Naive B cell (primary cell): ENCODE measurements around the gene KRTAP12-1. TPM values are rescaled to one million over a fixed set of nuclear protein-coding genes. Genes with fewer than 3 reads are reported as not detected.
A peak's percentile ranks its signal among the peaks of the same experiment; 100 is the strongest.
"Not testable (repeated sequence)": the region's sequence is repeated elsewhere in the genome, so short reads cannot be mapped to it uniquely, and the experiment has no call there.

Source experiments
- ATAC-seq, 2 donors: fragments of 150-1000 bp; cut with Tn5 transposase; 2 replicates each; pipeline ENCODE4 v1.10.0; 2021; ENCODE audit warnings: low read depth in 2 of 2, mild to moderate bottlenecking in 2 of 2, moderate library complexity in 2 of 2
- DNase-seq: peaks from one replicate; pipeline ENCODE4 v3.0.0; 2022
- H3K27ac Mint-ChIP-seq, 6 donors: one replicate each; pipeline ENCODE4 v1.8.0; 2020 to 2022; ENCODE audit warnings: mild to moderate bottlenecking in 6 of 6, mixed read lengths in 6 of 6, moderate library complexity in 5 of 6, inconsistent platforms in 2 of 6
- H3K27me3 Mint-ChIP-seq, 3 donors: one replicate each; pipeline ENCODE4 v1.8.0; 2021 to 2022; ENCODE audit warnings: mixed read lengths in 3 of 3, mild to moderate bottlenecking in 1 of 3
- H3K36me3 Mint-ChIP-seq, 2 donors: one replicate each; pipeline ENCODE4 v1.8.0; 2020 to 2022; ENCODE audit warnings: mixed read lengths in 2 of 2, inconsistent platforms in 1 of 2, mild to moderate bottlenecking in 1 of 2
- H3K4me1 Mint-ChIP-seq, 3 donors: one replicate each; pipeline ENCODE4 v1.8.0; 2020 to 2022; ENCODE audit warnings: mixed read lengths in 3 of 3, inconsistent platforms in 1 of 3, mild to moderate bottlenecking in 1 of 3, moderate library complexity in 1 of 3
- H3K4me3 Mint-ChIP-seq, 8 donors: one replicate each; pipeline ENCODE4 v1.8.0; 2020 to 2022; ENCODE audit warnings: mild to moderate bottlenecking in 8 of 8, mixed read lengths in 8 of 8, moderate library complexity in 8 of 8, inconsistent platforms in 2 of 8
- H3K9me3 Mint-ChIP-seq, 7 donors: one replicate each; pipeline ENCODE4 v1.8.0; 2020 to 2022; ENCODE audit warnings: mixed read lengths in 7 of 7, mild to moderate bottlenecking in 5 of 7, inconsistent platforms in 2 of 7, moderate library complexity in 1 of 7
- polyA plus RNA-seq, 6 donors: library from polyadenylated mRNA; unstranded; fragments of 300-500 nt; fragmentation: Illumina TruSeq; gene quantifications; one replicate each; pipeline ENCODE4 v1.2.3, GENCODE V29; 2021; ENCODE audit warnings: low read depth in 6 of 6

The KRTAP12-1 gene
- polyA plus RNA-seq, 6 donors from 2014 or later, result not detected

DNA sequence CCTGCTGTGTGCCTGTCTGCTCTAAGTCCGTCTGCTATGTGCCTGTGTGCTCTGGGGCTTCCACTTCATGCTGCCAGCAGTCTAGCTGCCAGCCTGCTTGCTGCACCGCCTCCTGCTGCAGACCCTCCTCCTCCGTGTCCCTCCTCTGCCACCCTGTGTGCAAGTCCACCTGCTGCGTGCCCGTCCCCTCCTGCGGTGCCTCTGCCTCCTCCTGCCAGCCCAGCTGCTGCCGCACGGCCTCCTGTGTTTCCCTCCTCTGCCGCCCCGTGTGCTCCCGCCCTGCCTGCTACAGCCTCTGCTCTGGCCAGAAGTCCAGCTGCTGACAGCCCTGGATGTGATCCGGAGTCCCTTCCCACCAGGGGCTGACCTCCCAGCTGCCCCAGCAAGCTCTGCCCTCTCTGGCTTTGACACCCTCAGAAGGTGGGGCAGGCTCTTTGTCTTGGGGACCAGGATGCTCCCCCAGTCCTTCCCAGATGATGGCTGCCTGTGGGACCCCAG, 44.1 kb downstream of the KRTAP12-1 start:
- not testable (repeated sequence) for ATAC-seq

GRCh38 chr21:44637018-44637850, 44.7 kb downstream of the KRTAP12-1 start, which contains the start of gene KRTAP10-10:
KRTAP10-10 (plus strand) TSS chr21:44637356; CDS start chr21:44637418, 62 bp downstream.
- Mint-ChIP-seq H3K27ac (peak within 1 kb of the TSS in 1 of 6 donors; percentile 96), H3K36me3 (peaks cover 15 to 24% of the 10 kb centered on the region in 2 donors), H3K4me1 (no peaks in the 10 kb centered on the region), H3K4me3 (no peak within 1 kb of the TSS), H3K9me3 (peaks cover 13 to 51% (median 26%) of the 10 kb centered on the region in 7 donors), H3K27me3 (peaks cover 34 to 60% (median 54%) of the 10 kb centered on the region in 3 donors)
- no peak for ATAC-seq
- DNase-seq, result no peak

More for the DNA sequence above, 44.1 kb downstream of the KRTAP12-1 start:
- Mint-ChIP-seq H3K36me3 (peaks cover 14 to 30% of the 10 kb centered on the region in 2 donors), H3K9me3 (peaks cover 15 to 51% (median 24%) of the 10 kb centered on the region in 7 donors), H3K27me3 (peaks cover 34 to 62% (median 54%) of the 10 kb centered on the region in 3 donors), H3K27ac (peak overlapping the region in 1 of 6 donors; percentile 96)
- H3K4me3 Mint-ChIP-seq, DNase-seq, H3K4me1 Mint-ChIP-seq: not testable (repeated sequence)

DNA sequence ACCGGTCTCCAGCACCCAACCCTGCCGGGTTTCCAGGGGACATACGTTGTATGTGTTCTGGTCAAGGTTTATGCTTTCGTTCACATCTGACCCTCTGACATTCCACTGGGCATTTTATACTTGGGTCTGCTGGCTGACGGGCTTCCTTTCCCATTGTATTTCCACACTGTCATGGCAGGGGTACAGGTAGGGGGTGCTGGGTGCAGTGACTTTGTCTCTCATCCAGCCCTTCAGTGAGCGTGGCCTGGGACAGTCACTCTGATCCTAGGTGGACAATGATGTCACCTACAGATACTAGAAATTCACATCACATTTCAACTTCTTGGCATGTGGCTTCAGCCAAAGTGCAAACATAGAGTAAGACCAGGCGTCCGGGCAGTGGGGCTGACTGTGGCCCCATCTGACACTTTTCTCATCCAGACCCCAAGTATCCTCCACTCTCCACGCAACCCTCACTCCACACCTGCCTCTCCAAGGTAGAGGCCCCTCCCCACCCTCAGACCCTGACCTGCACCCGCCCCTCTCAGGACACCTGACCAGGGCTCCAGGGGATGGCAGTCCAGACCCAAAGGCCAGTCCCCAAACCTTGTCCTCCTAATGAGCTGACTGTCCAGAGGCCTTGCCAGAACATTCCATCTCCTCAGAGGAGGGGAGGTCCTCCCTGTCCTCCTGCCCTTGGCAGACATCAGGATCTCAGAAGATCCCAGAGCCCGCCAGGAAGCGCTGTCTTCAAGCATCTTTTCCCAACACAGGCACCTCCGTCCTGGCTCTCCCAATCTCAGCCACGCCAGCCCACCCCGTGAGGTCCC, 45.5 kb downstream of the KRTAP12-1 start:
- ATAC-seq, result no peak
- Mint-ChIP-seq H3K36me3 (peaks cover 23 to 26% of the 10 kb centered on the region in 2 donors), H3K4me3 (no peak overlapping the region), H3K27me3 (peaks cover 31 to 54% (median 49%) of the 10 kb centered on the region in 3 donors), H3K4me1 (no peaks in the 10 kb centered on the region), H3K27ac (no peak overlapping the region), H3K9me3 (peaks cover 15 to 51% (median 30%) of the 10 kb centered on the region in 7 donors)
- DNase-seq, result no peak

DNA sequence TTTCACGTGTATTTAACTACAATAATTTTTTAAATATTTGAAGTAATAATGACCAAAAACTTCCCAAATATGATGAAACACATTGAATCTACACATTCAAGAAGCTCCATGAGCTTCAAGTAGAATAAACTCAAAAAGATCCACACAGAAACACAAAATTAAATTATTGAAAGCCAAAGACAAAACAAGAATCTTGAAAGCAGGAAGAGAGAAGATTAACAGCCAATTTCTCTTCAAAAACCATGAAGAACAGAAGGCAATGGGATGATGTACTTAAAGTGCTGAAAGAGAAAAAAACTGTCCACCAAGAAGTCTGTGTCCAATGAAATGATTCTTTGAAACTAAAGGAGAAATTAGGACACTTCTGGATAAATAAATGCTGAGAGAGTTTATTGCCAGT, 49.9 kb downstream of the KRTAP12-1 start:
- DNase-seq, result no peak
- H3K4me3 Mint-ChIP-seq, result no peak overlapping the region

More for the DNA sequence above, 49.9 kb downstream of the KRTAP12-1 start:
- Mint-ChIP-seq H3K27me3 (peaks cover 18 to 27% (median 22%) of the 10 kb centered on the region in 3 donors), H3K36me3 (peaks cover 26 to 37% of the 10 kb centered on the region in 2 donors), H3K27ac (no peak overlapping the region), H3K4me1 (peaks cover 10 to 16% (median 15%) of the 10 kb centered on the region in 3 donors), H3K9me3 (peaks cover 22 to 49% (median 36%) of the 10 kb centered on the region in 7 donors)
- no peak for ATAC-seq

Other genes starting within 250 kb of the KRTAP12-1 start
- 1 to 10 TPM in 1 of 6 donors, under 1 TPM in 5; 0.12 to 2.0 (median 0.64) TPM for gene LRRC3, start 226.7 kb downstream of the KRTAP12-1 start, polyA plus RNA-seq
- gene KRTAP10-1, start 142.0 kb downstream of the KRTAP12-1 start, polyA plus RNA-seq, result not detected
- not detected for gene KRTAP10-2, start 130.7 kb downstream of the KRTAP12-1 start, polyA plus RNA-seq
- not detected for gene KRTAP10-3, start 123.4 kb downstream of the KRTAP12-1 start, polyA plus RNA-seq
- not detected for gene KRTAP10-4, start 108.4 kb downstream of the KRTAP12-1 start, polyA plus RNA-seq
- gene KRTAP10-5, start 101.6 kb downstream of the KRTAP12-1 start, polyA plus RNA-seq, result not detected
- not detected for gene KRTAP10-6, start 89.7 kb downstream of the KRTAP12-1 start, polyA plus RNA-seq
- not detected for gene KRTAP10-7, start 81.6 kb downstream of the KRTAP12-1 start, polyA plus RNA-seq
- gene KRTAP10-8, start 70.1 kb downstream of the KRTAP12-1 start, polyA plus RNA-seq, result not detected
- not detected for gene KRTAP10-9, start 55.1 kb downstream of the KRTAP12-1 start, polyA plus RNA-seq
- not detected for gene KRTAP10-10, start 44.8 kb downstream of the KRTAP12-1 start, polyA plus RNA-seq
- gene KRTAP10-11, start 35.7 kb downstream of the KRTAP12-1 start, polyA plus RNA-seq, result not detected
- not detected for gene KRTAP12-4, start 27.5 kb downstream of the KRTAP12-1 start, polyA plus RNA-seq
- gene KRTAP12-3, start 24.2 kb downstream of the KRTAP12-1 start, polyA plus RNA-seq, result not detected
- gene KRTAP12-2, start 15.2 kb downstream of the KRTAP12-1 start, polyA plus RNA-seq, result not detected
- not detected for gene KRTAP10-12, start 15.0 kb upstream of the KRTAP12-1 start, polyA plus RNA-seq
- not detected for gene TSPEAR, start 29.4 kb upstream of the KRTAP12-1 start, polyA plus RNA-seq
- 10 to 100 TPM; 53.8 to 72.5 (median 59.5) TPM for gene UBE2G2, start 119.7 kb upstream of the KRTAP12-1 start, polyA plus RNA-seq
- gene SUMO3, start 135.9 kb upstream of the KRTAP12-1 start, polyA plus RNA-seq, result 100 to 1,000 TPM in 1 of 6 donors, 10 to 100 TPM in 5; 71.2 to 100 (median 79.5) TPM
- 10 to 100 TPM; 28.1 to 43.5 (median 36.1) TPM for gene PTTG1IP, start 191.5 kb upstream of the KRTAP12-1 start, polyA plus RNA-seq
- gene ITGB2, start 238.7 kb upstream of the KRTAP12-1 start, polyA plus RNA-seq, result 100 to 1,000 TPM; 220 to 346 (median 303) TPM